NB4 (cell line): Measurements from ENCODE around the gene DUSP11.

ENCODE experiments used
- CTCF ChIP-seq: IDR thresholded peaks from one replicate; pipeline ENCODE4 v1.5.1; 2012; ENCODE audit warnings: low read depth, low read length
- MYC ChIP-seq: IDR thresholded peaks from 2 replicates; pipeline ENCODE4 v1.6.1; 2011; ENCODE audit warnings: low read depth, low read length
- POLR2A ChIP-seq: IDR thresholded peaks from 2 replicates; pipeline ENCODE4 v1.6.1; 2011; ENCODE audit warnings: mild to moderate bottlenecking; ENCODE audit not compliant: insufficient read length; ENCODE audit errors: extremely low read depth

DNA sequence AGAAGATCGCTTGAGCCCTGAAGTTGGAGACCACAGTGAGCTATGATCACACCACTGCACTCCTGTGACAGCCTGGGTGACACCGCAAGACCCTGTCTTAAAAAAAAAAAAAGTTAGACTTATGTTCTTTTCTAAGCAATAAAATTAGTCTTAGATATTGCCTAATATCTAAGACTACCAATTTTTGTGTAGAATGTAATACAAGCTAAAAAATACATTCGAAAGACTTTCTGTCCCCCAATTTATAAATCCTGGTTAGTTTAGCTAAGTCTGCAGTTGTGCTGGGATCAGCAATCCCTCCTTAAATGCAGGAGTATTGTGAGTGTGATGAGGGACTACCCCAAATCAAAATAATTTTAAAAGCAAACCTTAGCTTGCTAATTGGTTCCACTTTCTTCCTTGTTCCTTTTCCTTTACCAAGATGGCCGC is 48.5 kb upstream of the DUSP11 start:
- no peak for TF ChIP-seq POLR2A
- TF ChIP-seq CTCF: no peak
- no peak for TF ChIP-seq MYC
